ENCODE measurements around the gene FRG1. TPM values are rescaled to one million over a fixed set of nuclear protein-coding genes. Genes with fewer than 3 reads are reported as not detected.
"Not testable (repeated sequence)": the region's sequence is repeated elsewhere in the genome, so short reads cannot be mapped to it uniquely, and the experiment has no call there.

The FRG1 gene
- total RNA-seq, 2 donors from 2014 or later, result 27.9 to 28.7 TPM

- H3K36me3 ChIP-seq, result no peaks in the 10 kb centered on the region
- H3K9me3 ChIP-seq, result no peaks in the 10 kb centered on the region
- no peaks in the 10 kb centered on the region for H3K27me3 ChIP-seq
- no peaks in the 10 kb centered on the region for H3K4me1 ChIP-seq
- no peak overlapping the region for H3K27ac ChIP-seq
- no peak for TF ChIP-seq CTCF (IDR thresholded peaks at IDR 0.05)
- no peak overlapping the region for H3K4me3 ChIP-seq
- no peak for DNase-seq (ENCODE audit: low spot score)
Observed at GRCh38 chr4:189988877-189989431, 48.3 kb downstream of the FRG1 start.

- not testable (repeated sequence) for H3K4me3 ChIP-seq; H3K4me1 ChIP-seq; DNase-seq (ENCODE audit: low spot score); H3K36me3 ChIP-seq; H3K27me3 ChIP-seq; H3K27ac ChIP-seq; H3K9me3 ChIP-seq
Observed at GRCh38 chr4:189989941-189990340, 49.3 kb downstream of the FRG1 start.

Other genes starting within 250 kb of the FRG1 start
- gene FRG2, start 86.4 kb downstream of the FRG1 start, total RNA-seq, result not detected
- not detected for gene DBET, start 123.6 kb downstream of the FRG1 start, total RNA-seq
- not detected for gene DUX4, start 232.9 kb downstream of the FRG1 start, total RNA-seq

Data from right atrium auricular region (tissue), 2 donors.